Panc1 (cell line): ENCODE measurements around the gene MGST2. TPM values are rescaled to one million over a fixed set of nuclear protein-coding genes. Genes with fewer than 3 reads are reported as not detected.

Source experiments
- ATAC-seq: fragments of 200-7000 bp; cut with Tn5 transposase; 2 replicates; pipeline ENCODE4 v1.9.1; 2020; ENCODE audit warnings: mild to moderate bottlenecking, moderate library complexity
- Bru-seq: library from RNA; stranded (reverse); fragments of 400-500 nt; gene quantifications from one replicate; lab custom pipeline; 2021; lab: Mats Ljungman, UMichigan
- BruChase-seq, 2 experiments: library from RNA; stranded (reverse); fragments of 400-500 nt; gene quantifications; one replicate each; lab custom pipeline; 2021; lab: Mats Ljungman, UMichigan
- BruUV-seq: library from RNA; stranded (reverse); fragments of 400-500 nt; replicated peaks from 2 replicates; lab custom pipeline; 2021; lab: Mats Ljungman, UMichigan
- CTCF ChIA-PET: fragments of 300-600 bp; sonication (Branson Sonifier 250); formaldehyde crosslinking; loops from one replicate; lab custom pipeline; 2022; ENCODE audit warnings: antibody characterized with exemption; lab: Charles Lee
- POLR2A ChIA-PET: fragments of 300-600 bp; sonication (Branson Sonifier 250); formaldehyde crosslinking; loops from one replicate; lab custom pipeline; 2022; ENCODE audit warnings: antibody characterized with exemption; lab: Charles Lee
- DNase-seq: peaks from one replicate; pipeline ENCODE4 v3.0.0-alpha.2; 2010; ENCODE audit warnings: low read depth, low spot score
- H3K27ac ChIP-seq: 2 replicates; pipeline ENCODE4 v1.5.1; 2011; ENCODE audit warnings: mild to moderate bottlenecking, low read length, inconsistent platforms
- H3K27me3 ChIP-seq: fragments of 200-500 bp; sonication (Bioruptor generic); 2 replicates; pipeline ENCODE4 v1.6.0; 2014; ENCODE audit warnings: low read length, inconsistent platforms; ENCODE audit not compliant: control insufficient read depth, insufficient read depth
- H3K36me3 ChIP-seq: fragments of 200-500 bp; sonication (Bioruptor generic); 2 replicates; pipeline ENCODE4 v1.5.1; 2014; ENCODE audit warnings: inconsistent platforms, mild to moderate bottlenecking, low read length, moderate library complexity; ENCODE audit not compliant: control insufficient read depth, insufficient read depth
- H3K4me1 ChIP-seq: 2 replicates; pipeline ENCODE4 v1.5.1; 2011; ENCODE audit warnings: inconsistent platforms, mild to moderate bottlenecking, low read length, moderate library complexity; ENCODE audit not compliant: control insufficient read depth, insufficient read depth
- H3K4me3 ChIP-seq, 2 experiments: 2 replicates each; pipeline ENCODE4 v1.5.1; 2011 to 2012; ENCODE audit warnings: low read depth in 2 of 2, low read length in 2 of 2, mild to moderate bottlenecking in 2 of 2, inconsistent platforms in 1 of 2, moderate library complexity in 1 of 2
- H3K9me3 ChIP-seq: fragments of 200-500 bp; sonication (Bioruptor generic); 2 replicates; pipeline ENCODE4 v1.5.1; 2014; ENCODE audit warnings: low read depth, mild to moderate bottlenecking, inconsistent platforms, low read length, moderate library complexity; ENCODE audit not compliant: control insufficient read depth, insufficient read depth
- CTCF ChIP-seq: fragments of 450-650 bp; IDR thresholded peaks from 2 replicates; pipeline ENCODE4 v1.5.1; 2017; ENCODE audit warnings: mild to moderate bottlenecking
- POLR2AphosphoS5 ChIP-seq: IDR thresholded peaks from 2 replicates; pipeline ENCODE4 v1.6.1; 2012; ENCODE audit warnings: mild to moderate bottlenecking, low read depth, low read length, moderate library complexity
- REST ChIP-seq, 2 experiments: IDR thresholded peaks; 2 replicates each; pipeline ENCODE4 v1.6.1; 2011 to 2012; ENCODE audit warnings: low read depth in 2 of 2, control low read depth in 1 of 2, low read length in 1 of 2, mild to moderate bottlenecking in 1 of 2, moderate library complexity in 1 of 2; ENCODE audit not compliant: insufficient read depth in 1 of 2
- SIN3A ChIP-seq: IDR thresholded peaks from 2 replicates; pipeline ENCODE4 v1.6.1; 2012; ENCODE audit warnings: low read depth, mild to moderate bottlenecking, low read length, moderate library complexity, borderline replicate concordance; ENCODE audit not compliant: insufficient read depth
- TCF7L2 ChIP-seq: IDR thresholded peaks from 2 replicates; pipeline ENCODE4 v1.6.1; 2011; ENCODE audit warnings: mild to moderate bottlenecking, low read depth, low read length, inconsistent platforms
- in situ Hi-C: cut with HindIII; loops from 2 replicates; pipeline ENCODE4 v1.10.0; 2016; ENCODE audit warnings: low sequenced_read_pairs, low pct_unique_long_range_greater_than_20kb
- intact Hi-C: fragments of 100-400 bp; cut with micrococcal nuclease; formaldehyde crosslinking; loops from one replicate; pipeline ENCODE4 v1.10.0; 2022; ENCODE audit not compliant: unreplicated experiment
- long read RNA-seq: library from polyadenylated mRNA; unstranded; transcript quantifications from one replicate; pipeline ENCODE4 v2.0.0, GENCODE V29; 2021; ENCODE audit not compliant: unreplicated experiment
- polyA plus RNA-seq: library from polyadenylated mRNA; unstranded; fragments of >200 nt; gene quantifications from one replicate; pipeline ENCODE4 v1.2.1, GENCODE V29; 2012; ENCODE audit warnings: missing spikeins; ENCODE audit not compliant: insufficient read length
- total RNA-seq: library from RNA; stranded (reverse); gene quantifications from one replicate; pipeline ENCODE4 v1.2.1, GENCODE V29; 2021; ENCODE audit not compliant: unreplicated experiment

Gene MGST2
- total RNA-seq (17.4 TPM), Bru-seq, nascent RNA (percentile 46 among the genes with signal in this experiment), BruChase-seq, experiment 1, labeled RNA remaining after a 2-hour chase (percentile 41 among the genes with signal in this experiment), BruChase-seq, experiment 2, labeled RNA remaining after a 6-hour chase (percentile 43 among the genes with signal in this experiment)
- polyA plus RNA-seq = 11.6 TPM
- long read RNA-seq, partial matches to known transcripts = 0 of 12 reads
- long read RNA-seq, other reads (novel, unspliced or antisense) = 8 of 12 reads

- ChIA-PET CTCF (no interaction called here), POLR2A (no interaction called here)
- Histone ChIP-seq H3K27ac (peak within 1 kb of the TSS; percentile 75), H3K4me1 (peaks cover 7% of the 10 kb centered on the region), H3K27me3 (no peaks in the 10 kb centered on the region), H3K9me3 (no peaks in the 10 kb centered on the region), H3K4me3 (peak within 1 kb of the TSS; percentile 51 to 85), H3K36me3 (no peaks in the 10 kb centered on the region)
- TF ChIP-seq REST (IDR thresholded peaks at IDR 0.05; ENCODE audit: insufficient read depth in 1 of 2, low read depth in 2 of 2, low read length in 1 of 2) (no peak), POLR2AphosphoS5 (no peak), SIN3A (no peak)
- DNase-seq (no peak), ATAC-seq (peak; percentile 94)
- BruUV-seq = no TSS peak
- in situ Hi-C loops = no loop called here
- intact Hi-C loops = no loop called here
Measured at GRCh38 chr4:139665690-139666529, at the start of gene MGST2. MGST2 (plus strand) TSS chr4:139665819; CDS start chr4:139666020, 201 bp downstream.

GRCh38 chr4:139617702-139618490, 47.7 kb upstream of the MGST2 start:
- ATAC-seq (peak; percentile 72), DNase-seq (no peak)
- H3K36me3 ChIP-seq = no peaks in the 10 kb centered on the region
- H3K27me3 ChIP-seq = no peaks in the 10 kb centered on the region
- TF ChIP-seq TCF7L2 (no peak), CTCF (peak; percentile 39; the same call in 1 of the 2 replicates)
- intact Hi-C loops (no loop called here), in situ Hi-C loops (no loop called here)
- no peaks in the 10 kb centered on the region for H3K4me1 ChIP-seq
- H3K27ac ChIP-seq = no peak overlapping the region
- ChIA-PET CTCF (no interaction called here), POLR2A (interaction anchor here (0.6 kb wide), 1 partner anchor 47 kb away, joined by 6 read pairs; no protein-coding TSS in a partner anchor)
- no peaks in the 10 kb centered on the region for H3K9me3 ChIP-seq
- no peak overlapping the region for H3K4me3 ChIP-seq
- no TSS peak for BruUV-seq
